GM21447 (cell line): ENCODE measurements around the gene ITPKB.

Experiments used
- ATAC-seq: cut with Tn5 transposase; IDR thresholded peaks from one replicate; pipeline ENCODE4 v1.9.1; 2021; ENCODE audit not compliant: unreplicated experiment

ITPKB gene

GRCh38 chr1:226671277-226671676, 67.8 kb downstream of the ITPKB start:
- no peak for ATAC-seq

- ATAC-seq = no peak
These were observed 69.0 kb downstream of the ITPKB start for GRCh38 chr1:226670073-226670472.

- no peak for ATAC-seq
These were observed 70.9 kb downstream of the ITPKB start for GRCh38 chr1:226668173-226668560.

GRCh38 chr1:226666692-226667091, 72.4 kb downstream of the ITPKB start:
- no peak for ATAC-seq

- no peak for ATAC-seq
These were observed 72.9 kb downstream of the ITPKB start for GRCh38 chr1:226666164-226666506.

- no peak for ATAC-seq
These were observed 73.4 kb downstream of the ITPKB start for GRCh38 chr1:226665505-226666163.

GRCh38 chr1:226664413-226665101, 74.5 kb downstream of the ITPKB start:
- ATAC-seq = no peak

GRCh38 chr1:226663327-226663704, 75.8 kb downstream of the ITPKB start:
- ATAC-seq = no peak

- ATAC-seq = peak; percentile 92
These were observed 76.3 kb downstream of the ITPKB start for GRCh38 chr1:226662642-226663326.

GRCh38 chr1:226661965-226662364, 77.1 kb downstream of the ITPKB start:
- ATAC-seq = no peak

- no peak for ATAC-seq
These were observed 77.8 kb downstream of the ITPKB start for GRCh38 chr1:226661271-226661670.

- ATAC-seq = no peak
These were observed 78.5 kb downstream of the ITPKB start for GRCh38 chr1:226660410-226661182.

- no peak for ATAC-seq
These were observed 79.4 kb downstream of the ITPKB start for GRCh38 chr1:226659641-226660040.

- ATAC-seq = no peak
These were observed 79.9 kb downstream of the ITPKB start for GRCh38 chr1:226659136-226659535.

- ATAC-seq = no peak
These were observed 80.4 kb downstream of the ITPKB start for GRCh38 chr1:226658546-226659125.

GRCh38 chr1:226657895-226658545, 81.1 kb downstream of the ITPKB start:
- ATAC-seq = no peak

- ATAC-seq = no peak
These were observed 82.3 kb downstream of the ITPKB start for GRCh38 chr1:226656601-226657277.

- no peak for ATAC-seq
These were observed 82.9 kb downstream of the ITPKB start for GRCh38 chr1:226656201-226656600.

GRCh38 chr1:226655251-226656163, 83.6 kb downstream of the ITPKB start:
- no peak for ATAC-seq
